Right renal cortex interstitium (tissue), 3 donors: ENCODE measurements around the gene IGSF11. TPM values are rescaled to one million over a fixed set of nuclear protein-coding genes. Genes with fewer than 3 reads are reported as not detected.

Experiments
- DNase-seq, 3 donors: peaks; one replicate each; pipeline ENCODE4 v3.0.0-alpha.2; 2013; ENCODE audit warnings: low read depth in 3 of 3, low spot score in 2 of 3
- polyA plus RNA-seq, 3 donors: library from polyadenylated mRNA; unstranded; fragments of 120-200 nt; gene quantifications; one replicate each; pipeline ENCODE4 v1.2.1, GENCODE V29; 2013; ENCODE audit not compliant: insufficient read length in 3 of 3

Gene IGSF11
- polyA plus RNA-seq, 3 donors, result 4.0 to 6.4 (median 5.0) TPM

GRCh38 chr3:118955914-118956556 is 78.6 kb downstream of the IGSF11 start:
- DNase-seq, result no peak

DNA sequence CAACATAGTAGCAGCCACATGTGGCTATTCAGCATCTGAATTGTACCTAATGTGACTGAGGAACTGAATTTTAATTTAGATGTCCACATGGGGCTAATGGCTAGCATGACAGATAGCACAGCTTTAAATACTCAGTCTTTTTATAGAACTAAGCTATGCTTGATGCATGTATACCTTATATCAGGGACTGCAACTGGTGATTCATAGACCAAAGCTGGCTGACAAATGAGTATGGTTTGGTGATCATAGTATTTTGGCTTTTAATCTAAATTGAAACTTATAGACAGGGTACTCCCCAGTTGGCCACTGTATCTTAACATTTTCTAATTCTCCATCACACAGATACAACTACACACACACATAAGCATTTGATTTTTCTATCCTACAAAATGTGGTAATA is 83.6 kb downstream of the IGSF11 start:
- no peak for DNase-seq

- no peak for DNase-seq
Observed at GRCh38 chr3:118949113-118949760, 85.4 kb downstream of the IGSF11 start.

DNA sequence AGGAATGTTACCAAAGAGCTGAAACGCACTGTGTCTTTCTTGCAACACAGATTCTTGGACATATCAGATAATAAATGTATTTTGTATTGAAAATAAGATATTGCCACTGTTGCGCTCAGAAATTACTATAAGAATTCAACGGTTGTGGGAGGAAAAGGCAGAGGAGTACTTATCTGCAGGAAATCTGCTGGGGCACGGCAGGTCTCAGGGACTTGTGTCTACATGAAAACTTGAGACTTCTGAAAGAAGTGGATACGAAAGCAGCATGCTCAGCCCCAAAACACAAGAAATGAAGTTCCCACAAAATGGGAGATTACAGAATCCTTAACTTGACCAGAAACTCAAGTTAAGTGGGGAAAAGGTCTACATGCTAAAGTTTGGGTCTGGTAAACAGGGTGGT is 86.5 kb downstream of the IGSF11 start:
- DNase-seq, result no peak

GRCh38 chr3:118946449-118946848 is 88.2 kb downstream of the IGSF11 start:
- DNase-seq, result no peak

DNA sequence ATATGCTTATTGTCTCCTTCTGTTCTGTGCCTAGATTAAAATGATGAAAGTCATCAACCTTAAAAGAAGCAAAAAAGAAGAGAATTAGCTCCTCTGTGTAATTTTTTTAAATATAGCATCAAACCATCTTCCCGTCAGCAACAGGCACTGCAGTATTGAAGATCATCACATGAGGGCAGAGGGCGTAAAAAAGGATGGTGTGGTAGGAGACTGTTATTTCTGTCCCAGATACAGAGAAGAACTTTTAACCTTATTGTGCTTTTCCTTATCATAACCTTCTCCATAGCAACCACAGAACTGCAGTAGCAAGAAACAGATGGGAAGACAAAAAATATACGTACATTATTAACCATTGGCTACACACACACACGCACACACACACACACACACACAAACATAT is 88.8 kb downstream of the IGSF11 start:
- no peak for DNase-seq

- DNase-seq, result no peak
Observed at GRCh38 chr3:118943597-118943996, 91.0 kb downstream of the IGSF11 start.

DNA sequence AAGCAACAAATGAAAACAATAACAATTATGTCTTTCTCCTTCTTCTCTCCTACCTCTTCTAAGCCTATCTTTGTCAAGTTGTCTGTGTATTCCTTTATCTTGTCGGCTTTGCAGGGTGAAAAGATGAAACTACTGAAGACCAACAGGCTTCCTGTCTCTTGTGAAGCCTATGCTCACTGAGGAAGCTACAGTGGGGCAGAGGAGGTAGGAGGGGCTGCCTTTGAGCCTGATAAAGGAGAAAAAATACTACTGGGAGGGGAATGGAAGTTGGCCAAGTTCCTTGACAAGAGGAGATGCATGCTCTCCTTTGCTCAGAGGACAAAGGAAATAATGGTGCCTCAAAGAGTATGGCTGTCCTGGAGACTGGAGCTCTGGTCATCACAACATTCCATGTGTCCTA is 92.0 kb downstream of the IGSF11 start:
- no peak for DNase-seq

DNA sequence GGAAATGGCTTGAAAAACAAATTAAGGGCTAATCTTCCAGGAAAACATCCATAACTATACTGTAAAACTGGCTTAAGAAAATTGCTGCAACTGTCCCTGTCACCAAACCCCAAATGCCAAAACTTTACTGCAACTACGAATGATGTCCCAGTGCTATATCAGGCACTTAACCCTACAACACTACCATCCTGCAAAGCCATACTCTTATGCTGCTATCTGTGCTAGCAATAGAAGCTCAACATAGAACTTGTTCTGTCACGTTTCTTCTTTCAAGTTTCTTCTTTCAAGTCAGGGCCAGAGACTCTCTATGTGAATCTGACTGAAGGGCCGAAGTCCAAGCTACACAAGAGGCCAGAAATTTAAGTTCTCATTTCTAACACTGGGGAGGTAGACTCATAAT is 92.5 kb downstream of the IGSF11 start:
- no peak for DNase-seq

GRCh38 chr3:118941236-118941635 is 93.4 kb downstream of the IGSF11 start:
- no peak for DNase-seq

- no peak for DNase-seq
Observed at GRCh38 chr3:118938183-118938961, 96.3 kb downstream of the IGSF11 start.

DNA sequence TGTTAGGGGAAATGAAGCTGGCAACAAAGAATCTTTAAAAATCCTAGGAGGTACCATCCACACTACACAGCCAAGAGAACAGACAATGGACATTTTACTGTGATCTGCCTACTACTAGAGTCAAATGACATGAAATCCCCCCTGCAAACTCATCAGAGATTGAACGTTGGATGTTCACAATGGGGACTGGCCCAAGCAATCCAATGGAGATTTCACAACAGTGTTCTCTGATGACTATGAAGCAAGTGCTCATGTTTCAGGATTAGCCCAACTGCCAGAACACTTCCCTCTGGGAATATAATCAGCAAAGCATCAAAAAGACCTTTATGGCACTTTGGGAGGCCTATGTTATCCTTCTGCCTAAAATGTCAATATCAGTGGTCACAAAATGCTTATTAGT is 97.8 kb downstream of the IGSF11 start:
- DNase-seq, result no peak

- DNase-seq, result no peak
Observed at GRCh38 chr3:118932822-118933558, 101.7 kb downstream of the IGSF11 start.

- no peak for DNase-seq
Observed at GRCh38 chr3:118931996-118932395, 102.7 kb downstream of the IGSF11 start.

DNA sequence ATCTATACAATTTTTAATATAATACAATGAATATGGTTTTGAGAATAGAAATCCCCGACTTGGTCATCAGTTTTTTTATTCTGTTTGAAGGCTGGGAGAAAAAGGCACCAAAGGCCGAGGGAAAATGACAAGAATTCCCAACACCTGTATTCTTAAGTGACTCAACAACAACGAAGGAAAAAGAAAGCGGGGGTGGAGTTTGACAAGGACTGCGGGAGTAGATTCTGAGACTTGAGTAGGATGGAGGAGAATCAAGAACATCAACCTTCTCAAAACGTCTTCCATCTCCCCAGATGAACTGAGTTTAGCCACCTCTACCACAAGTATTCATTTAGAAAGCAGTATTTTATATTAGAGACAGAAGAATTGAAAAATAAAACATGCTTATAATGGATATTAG is 107.2 kb downstream of the IGSF11 start:
- no peak for DNase-seq

- no peak for DNase-seq
Observed at GRCh38 chr3:118912188-118912587, 122.5 kb downstream of the IGSF11 start.

GRCh38 chr3:118910332-118910731 is 124.3 kb downstream of the IGSF11 start:
- DNase-seq, result no peak

GRCh38 chr3:118909763-118910162 is 124.9 kb downstream of the IGSF11 start:
- DNase-seq, result no peak

GRCh38 chr3:118907909-118908308 is 126.7 kb downstream of the IGSF11 start:
- DNase-seq, result no peak

GRCh38 chr3:118900737-118901525 is 133.7 kb downstream of the IGSF11 start:
- DNase-seq, result no peak
